NT2/D1 (cell line): ENCODE results near the gene GPSM1.
"Not testable (repeated sequence)": the region's sequence is repeated elsewhere in the genome, so short reads cannot be mapped to it uniquely, and the experiment has no call there.

Experiments used
- DNase-seq: peaks from one replicate; pipeline ENCODE4 v3.0.0-alpha.2; 2011; ENCODE audit warnings: low read depth, low spot score
- H3K27me3 ChIP-seq: 2 replicates; pipeline ENCODE4 v1.6.0; 2011; ENCODE audit warnings: mild to moderate bottlenecking; ENCODE audit not compliant: insufficient read length, insufficient read depth
- H3K36me3 ChIP-seq: 2 replicates; pipeline ENCODE4 v1.6.1; 2011; ENCODE audit warnings: mild to moderate bottlenecking, low read length, mixed read lengths; ENCODE audit not compliant: insufficient read depth, insufficient read length
- H3K4me1 ChIP-seq: 2 replicates; pipeline ENCODE4 v1.5.1; 2011; ENCODE audit not compliant: insufficient read depth, insufficient read length
- H3K4me3 ChIP-seq: 2 replicates; pipeline ENCODE4 v1.5.1; 2011; ENCODE audit warnings: low read depth; ENCODE audit not compliant: insufficient read length
- H3K9ac ChIP-seq: 2 replicates; pipeline ENCODE4 v1.6.0; 2011; ENCODE audit warnings: low read depth; ENCODE audit not compliant: insufficient read length
- H3K9me3 ChIP-seq: 2 replicates; pipeline ENCODE4 v1.5.1; 2011; ENCODE audit warnings: mild to moderate bottlenecking, low read length; ENCODE audit not compliant: insufficient read depth
- SUZ12 ChIP-seq: IDR thresholded peaks from 2 replicates; pipeline ENCODE4 v1.6.1; 2011; ENCODE audit not compliant: insufficient read length, insufficient read depth; ENCODE audit errors: extremely low read depth
- YY1 ChIP-seq: IDR thresholded peaks from 2 replicates; pipeline ENCODE4 v1.6.1; 2011; ENCODE audit not compliant: insufficient read length, insufficient read depth
- ZNF274 ChIP-seq: IDR thresholded peaks from 2 replicates; pipeline ENCODE4 v1.6.1; 2011; ENCODE audit warnings: mild to moderate bottlenecking, low read depth, low read length

The GPSM1 gene

DNA sequence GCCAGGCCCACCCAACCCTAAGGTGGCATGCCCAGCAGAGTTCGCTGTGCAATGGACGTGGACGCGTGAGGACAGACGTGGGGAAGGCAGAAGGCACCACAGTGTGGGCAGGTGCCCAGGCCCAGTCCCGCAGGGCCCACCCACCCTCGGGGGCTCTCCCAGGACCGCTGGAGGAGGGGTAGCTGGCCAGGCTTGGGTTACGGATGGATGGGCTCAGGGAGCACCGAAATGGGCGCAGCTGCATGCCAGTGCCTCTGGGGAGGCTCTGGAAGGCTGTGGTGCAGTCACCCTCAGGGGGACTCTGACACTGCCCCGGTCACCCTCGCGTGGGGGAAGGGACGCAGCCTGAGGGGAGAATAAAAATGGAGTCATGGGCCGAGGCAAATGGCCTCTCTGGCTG lies 9.6 kb upstream of the GPSM1 start:
- Histone ChIP-seq H3K9ac (no peak overlapping the region), H3K27me3 (no peaks in the 10 kb centered on the region), H3K4me1 (peaks cover 8% of the 10 kb centered on the region), H3K9me3 (peaks cover 21% of the 10 kb centered on the region), H3K4me3 (no peak overlapping the region), H3K36me3 (no peaks in the 10 kb centered on the region)
- TF ChIP-seq YY1 (no peak), SUZ12 (no peak), ZNF274 (no peak)
- no peak for DNase-seq

DNA sequence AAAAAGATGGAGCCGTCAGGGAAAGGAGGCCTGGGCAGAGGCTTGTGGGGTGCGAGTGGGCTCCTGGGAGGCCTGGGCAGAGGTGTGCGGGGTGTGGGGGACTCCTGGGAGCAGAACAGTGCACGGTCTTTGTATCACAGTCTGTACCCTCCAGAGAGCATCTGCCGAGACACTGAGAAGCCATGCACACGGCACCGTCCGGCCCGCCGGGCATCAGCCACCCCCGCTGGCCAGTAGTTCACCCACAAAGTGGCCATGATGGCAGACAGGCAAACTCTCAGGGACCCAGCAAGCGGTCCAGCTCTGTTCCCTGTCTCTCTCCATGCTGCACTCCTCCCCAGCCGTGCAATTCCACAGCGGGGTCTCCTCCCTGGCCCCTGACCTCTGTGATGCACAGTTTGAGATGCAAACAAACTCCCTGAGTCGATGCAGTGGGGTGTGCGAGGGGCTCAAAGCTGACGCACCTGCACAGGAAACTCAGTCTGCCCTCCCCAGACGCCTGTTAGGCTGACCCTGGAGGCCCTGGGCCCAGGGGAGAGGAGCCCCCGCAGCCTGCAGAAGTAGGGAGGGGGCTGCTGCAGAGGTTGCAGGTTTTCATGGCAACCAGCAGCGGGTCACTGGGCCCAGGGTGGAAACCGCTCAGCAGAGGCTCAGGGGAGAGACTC lies 9.1 kb upstream of the GPSM1 start:
- peaks cover 8% of the 10 kb centered on the region for H3K4me1 ChIP-seq
- no peaks in the 10 kb centered on the region for H3K36me3 ChIP-seq
- H3K4me3 ChIP-seq, result no peak overlapping the region
- TF ChIP-seq YY1 (no peak), SUZ12 (no peak), ZNF274 (no peak)
- no peaks in the 10 kb centered on the region for H3K27me3 ChIP-seq
- peaks cover 21% of the 10 kb centered on the region for H3K9me3 ChIP-seq
- H3K9ac ChIP-seq, result peak overlapping the region; percentile 44
- DNase-seq, result no peak

DNA sequence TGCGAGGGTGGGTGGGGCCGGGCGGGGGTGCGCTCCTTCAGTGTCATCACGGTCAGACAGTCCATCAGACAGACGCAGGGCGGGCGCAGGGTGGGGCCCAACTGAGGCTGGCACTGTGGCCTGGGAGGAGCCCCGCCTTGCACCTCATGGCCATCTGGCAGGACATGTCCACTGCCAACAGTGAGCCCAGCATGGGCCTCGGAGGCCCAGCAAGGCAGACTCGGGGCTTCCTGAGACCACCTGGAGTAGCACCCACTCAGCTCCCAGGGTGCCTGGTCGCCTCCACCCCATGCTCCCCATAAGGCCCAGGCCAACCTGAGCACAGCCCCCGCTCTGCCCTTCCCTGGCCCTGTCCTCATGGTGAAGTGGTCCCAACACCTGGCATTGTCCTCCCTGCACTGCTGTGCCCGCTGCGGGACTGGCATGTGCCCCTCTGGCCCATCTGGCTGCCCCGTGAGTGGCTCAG lies 8.5 kb upstream of the GPSM1 start:
- Histone ChIP-seq H3K4me1 (peaks cover 8% of the 10 kb centered on the region), H3K9ac (no peak overlapping the region), H3K9me3 (peaks cover 21% of the 10 kb centered on the region), H3K36me3 (no peaks in the 10 kb centered on the region), H3K27me3 (no peaks in the 10 kb centered on the region), H3K4me3 (no peak overlapping the region)
- no peak for TF ChIP-seq SUZ12
- TF ChIP-seq ZNF274, result no peak
- TF ChIP-seq YY1, result no peak
- no peak for DNase-seq

DNA sequence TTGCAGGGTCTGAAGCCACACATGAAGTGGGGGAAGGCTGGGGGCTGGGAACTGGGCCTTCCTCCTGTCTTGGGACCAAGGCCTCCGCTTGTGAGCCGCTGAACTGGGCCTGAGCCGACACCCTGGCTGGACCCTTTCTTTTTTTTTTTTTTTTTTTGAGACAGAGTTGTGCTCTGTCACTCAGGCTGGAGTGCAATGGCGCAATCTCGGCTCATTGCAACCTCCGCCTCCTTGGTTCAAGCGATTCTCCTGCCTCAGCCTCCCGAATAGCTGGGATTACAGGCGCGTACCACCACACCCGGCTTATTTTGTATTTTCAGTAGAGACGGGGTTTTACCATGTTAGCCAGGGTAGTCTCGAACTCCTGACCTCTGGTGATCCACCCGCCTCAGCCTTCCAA lies 8.1 kb upstream of the GPSM1 start:
- H3K9me3 ChIP-seq, result peaks cover 21% of the 10 kb centered on the region
- not testable (repeated sequence) for DNase-seq, H3K27me3 ChIP-seq, H3K9ac ChIP-seq, H3K4me1 ChIP-seq, H3K36me3 ChIP-seq, H3K4me3 ChIP-seq

DNA sequence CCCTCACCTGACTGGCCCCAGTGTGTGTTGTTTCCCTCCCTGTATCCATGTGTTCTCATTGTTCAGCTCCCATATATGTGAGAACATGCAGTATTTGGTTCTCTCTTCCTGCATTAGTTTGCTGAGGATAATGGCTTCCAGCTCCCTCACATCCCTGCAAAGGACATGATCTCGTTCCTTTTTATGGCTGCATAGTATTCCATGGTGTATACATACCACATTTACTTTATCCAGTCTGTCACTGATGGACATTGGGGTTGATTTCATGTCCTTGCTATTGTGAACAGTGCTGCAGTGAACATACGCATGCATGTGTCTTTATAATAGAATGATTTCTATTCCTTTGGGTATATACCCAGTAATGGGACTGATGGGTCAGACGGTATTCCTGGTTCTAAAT lies 7.4 kb upstream of the GPSM1 start:
- not testable (repeated sequence) for DNase-seq, H3K27me3 ChIP-seq

DNA sequence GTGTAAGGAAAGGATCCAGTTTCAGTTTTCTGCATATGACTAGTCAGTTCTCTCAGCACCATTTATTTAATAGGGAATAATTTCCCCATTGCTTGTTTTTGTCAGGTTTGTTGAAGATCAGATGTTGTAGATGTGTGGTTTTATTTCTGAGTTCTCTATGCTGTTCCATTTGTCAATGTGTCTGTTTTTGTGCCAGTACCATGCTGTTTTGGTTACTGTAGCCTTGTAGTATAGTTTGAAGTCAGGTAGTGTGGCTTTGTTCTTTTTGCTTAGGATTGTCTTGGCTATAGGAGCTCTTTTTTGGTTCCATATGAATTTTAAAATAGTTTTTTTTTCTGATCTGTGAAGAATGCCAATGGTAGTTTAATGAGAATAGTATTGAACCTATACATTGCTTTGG lies 6.4 kb upstream of the GPSM1 start:
- DNase-seq, H3K9me3 ChIP-seq, H3K27me3 ChIP-seq, H3K9ac ChIP-seq, H3K36me3 ChIP-seq, H3K4me3 ChIP-seq: not testable (repeated sequence)
- H3K4me1 ChIP-seq, result peaks cover 25% of the 10 kb centered on the region

More for the DNA sequence above, 7.4 kb upstream of the GPSM1 start:
- not testable (repeated sequence) for H3K36me3 ChIP-seq, H3K4me3 ChIP-seq, H3K9ac ChIP-seq
- peaks cover 14% of the 10 kb centered on the region for H3K9me3 ChIP-seq
- H3K4me1 ChIP-seq, result peaks cover 16% of the 10 kb centered on the region

DNA sequence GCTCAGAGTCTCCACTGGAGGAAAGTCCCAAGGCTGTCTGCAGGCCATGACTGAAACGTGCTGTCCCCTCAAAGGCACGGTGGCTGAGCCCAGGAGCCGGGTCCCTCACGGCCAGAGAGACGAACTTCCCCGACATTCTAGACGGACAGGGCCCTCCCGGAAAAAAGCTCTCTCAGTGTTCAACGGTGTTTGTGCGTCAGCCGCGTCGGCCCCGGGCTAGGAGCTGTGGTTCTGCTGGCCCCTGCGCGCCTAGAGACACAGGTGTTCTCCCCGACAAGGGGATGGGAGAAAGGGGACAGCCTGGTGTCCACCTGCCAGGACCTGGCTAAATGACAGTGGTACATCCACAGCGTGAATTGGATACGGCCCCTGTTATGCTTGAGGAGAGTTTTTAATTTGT lies 5.8 kb upstream of the GPSM1 start:
- no peaks in the 10 kb centered on the region for H3K27me3 ChIP-seq
- H3K9ac ChIP-seq, result no peak overlapping the region
- no peak for DNase-seq
- no peak for TF ChIP-seq YY1
- no peak for TF ChIP-seq SUZ12
- TF ChIP-seq ZNF274, result no peak
- no peaks in the 10 kb centered on the region for H3K36me3 ChIP-seq
- no peak overlapping the region for H3K4me3 ChIP-seq
- no peaks in the 10 kb centered on the region for H3K9me3 ChIP-seq
- peaks cover 30% of the 10 kb centered on the region for H3K4me1 ChIP-seq

DNA sequence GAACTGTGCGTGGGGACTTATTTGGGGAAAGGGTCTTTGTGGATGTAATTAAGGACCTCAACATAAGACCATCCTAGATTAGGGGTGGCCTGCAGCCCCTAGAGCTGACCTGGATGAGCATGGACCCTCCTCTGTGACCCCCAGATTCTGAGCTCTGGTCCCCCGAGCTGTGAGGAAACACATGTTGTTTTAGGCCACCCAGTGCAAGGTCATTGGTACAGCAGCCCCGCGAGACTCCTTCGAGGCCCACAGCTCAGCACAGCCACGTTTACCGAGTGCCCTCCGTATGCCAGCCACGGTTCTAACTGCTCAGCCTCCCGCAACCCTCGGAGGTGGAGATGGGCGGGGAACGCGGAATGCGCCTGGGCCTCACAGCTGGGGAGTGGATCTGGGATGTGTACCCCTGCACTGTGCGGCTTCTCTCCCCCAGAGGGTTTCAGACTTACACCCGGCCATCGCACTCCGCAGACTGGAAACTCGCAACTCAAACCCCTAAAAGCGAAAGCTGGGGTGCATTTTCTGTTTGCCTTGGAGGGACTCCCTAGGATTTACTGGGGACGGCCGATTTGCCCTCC lies 4.5 kb upstream of the GPSM1 start:
- no peaks in the 10 kb centered on the region for H3K36me3 ChIP-seq
- no peak overlapping the region for H3K9ac ChIP-seq
- no peak for DNase-seq
- H3K9me3 ChIP-seq, result no peaks in the 10 kb centered on the region
- H3K4me1 ChIP-seq, result peaks cover 30% of the 10 kb centered on the region
- no peak overlapping the region for H3K4me3 ChIP-seq
- H3K27me3 ChIP-seq, result no peaks in the 10 kb centered on the region
- no peak for TF ChIP-seq YY1
- no peak for TF ChIP-seq ZNF274
- TF ChIP-seq SUZ12, result no peak
